Activated effector memory CD4-positive, alpha-beta T cell treated with Interleukin-2 at 50 U/mL for 16 hours (primary cell): ENCODE results near the gene HIF3A.
"Not testable (repeated sequence)": the region's sequence is repeated elsewhere in the genome, so short reads cannot be mapped to it uniquely, and the experiment has no call there.

Source experiments
- DNase-seq: peaks from one replicate; pipeline ENCODE4 v3.0.0-alpha.2; 2020

The HIF3A gene

DNA sequence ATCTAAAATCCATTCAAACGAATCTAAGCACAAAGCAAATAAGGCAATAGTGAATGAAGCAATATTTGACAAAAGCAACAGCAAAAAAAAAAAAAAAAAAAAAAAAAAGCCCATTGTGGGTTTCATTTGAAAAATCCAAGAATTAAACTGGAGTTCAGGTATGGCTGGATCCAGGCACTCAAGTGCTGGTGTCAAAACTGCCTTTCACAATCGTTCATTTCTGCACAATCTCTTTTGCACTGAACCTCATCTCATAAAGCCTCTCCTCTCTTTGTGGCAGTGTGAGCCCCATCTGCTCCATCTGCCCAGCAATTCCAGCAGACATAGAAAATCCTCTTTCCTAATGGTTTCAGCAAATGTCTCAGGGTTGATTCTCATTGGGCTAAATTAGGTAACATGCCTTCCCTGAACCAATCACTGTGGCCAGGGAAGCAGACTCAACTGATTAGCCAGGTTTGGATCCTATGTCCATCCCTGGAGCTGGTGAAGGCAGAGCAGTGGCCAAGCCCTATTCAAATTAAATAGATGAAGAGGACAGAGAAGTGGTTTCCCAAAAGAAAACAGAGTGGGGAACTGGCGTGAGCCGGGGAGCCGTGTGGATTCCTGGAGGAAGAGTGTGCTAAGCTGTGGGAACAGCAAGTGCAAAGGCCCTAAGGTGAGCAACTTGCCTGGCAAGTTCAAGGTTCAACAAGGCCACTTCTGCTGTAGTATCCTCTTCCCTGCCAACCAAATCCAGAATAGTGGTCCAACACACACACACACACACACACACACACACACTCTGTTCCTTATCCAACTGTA, 1.2 kb upstream of the HIF3A start:
- DNase-seq: no peak

- no peak for DNase-seq
Observed at GRCh38 chr19:46296202-46296480, 701 bp upstream of the HIF3A start.

DNA sequence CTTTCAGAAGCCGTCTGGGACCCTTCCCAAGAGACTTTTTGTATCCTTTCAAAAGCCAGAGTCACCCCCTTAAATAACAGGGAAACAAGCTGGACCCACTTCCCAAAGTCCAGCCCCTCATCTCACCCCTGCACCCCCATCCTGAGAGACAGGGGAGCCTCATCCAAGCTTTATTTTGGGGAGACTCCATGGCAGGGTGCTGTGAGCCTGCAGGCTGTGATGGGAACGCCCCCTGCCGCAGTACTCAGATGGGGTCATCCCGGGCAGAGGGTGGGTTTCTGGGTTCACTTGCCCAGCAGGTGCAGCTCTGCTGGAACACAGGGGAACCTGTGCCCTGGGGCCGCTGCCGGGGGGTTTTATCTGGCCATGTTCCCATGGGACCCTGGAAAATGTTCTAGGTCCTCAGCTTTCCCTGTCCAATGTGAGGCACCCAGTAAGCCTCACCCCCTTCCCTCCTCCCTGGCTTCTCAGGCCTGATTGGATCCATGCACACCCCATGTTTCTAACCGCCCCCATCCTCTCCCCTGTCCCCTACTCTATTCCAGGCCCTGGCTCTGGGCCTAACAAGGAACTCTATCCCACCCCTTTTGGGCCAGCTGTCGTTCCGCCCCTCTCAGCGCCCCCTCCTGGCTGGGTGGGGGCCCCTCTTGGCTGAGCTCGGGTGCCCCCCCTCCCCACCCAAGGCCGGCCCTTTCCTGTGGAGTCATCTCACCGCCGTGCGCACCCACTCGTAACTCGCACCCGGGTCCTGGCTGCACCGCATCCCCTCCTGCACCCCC, 1.0 kb downstream of the HIF3A start:
- no peak for DNase-seq

DNA sequence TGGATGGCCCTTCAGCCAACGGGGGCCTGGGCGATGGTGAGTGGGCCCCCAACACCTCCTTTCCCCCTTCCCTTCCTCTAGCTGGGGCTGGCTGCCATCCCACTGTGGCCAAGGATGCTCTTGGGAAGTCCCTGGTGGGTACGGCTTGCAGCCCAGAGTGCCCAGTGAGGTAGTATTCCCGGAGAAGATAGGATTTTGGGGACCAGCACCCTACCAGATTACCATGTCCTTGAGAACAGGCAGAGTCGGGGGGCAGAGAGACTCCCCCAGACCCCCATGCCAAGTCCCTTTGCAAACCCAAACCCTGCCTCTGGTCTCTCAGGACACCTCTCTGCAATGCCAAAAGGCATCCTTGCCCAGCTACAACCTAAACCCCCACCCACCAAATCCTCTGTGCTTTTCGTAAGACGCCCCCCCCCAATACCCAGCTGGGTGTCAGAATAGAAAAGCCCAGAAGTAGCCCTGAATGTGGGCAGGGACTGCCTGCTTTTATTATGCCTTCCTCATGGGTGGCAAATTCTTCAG, 1.7 kb downstream of the HIF3A start:
- DNase-seq: no peak

GRCh38 chr19:46299004-46299509, 2.2 kb downstream of the HIF3A start:
- no peak for DNase-seq

- no peak for DNase-seq
Observed at GRCh38 chr19:46299695-46300094, 2.9 kb downstream of the HIF3A start.

DNA sequence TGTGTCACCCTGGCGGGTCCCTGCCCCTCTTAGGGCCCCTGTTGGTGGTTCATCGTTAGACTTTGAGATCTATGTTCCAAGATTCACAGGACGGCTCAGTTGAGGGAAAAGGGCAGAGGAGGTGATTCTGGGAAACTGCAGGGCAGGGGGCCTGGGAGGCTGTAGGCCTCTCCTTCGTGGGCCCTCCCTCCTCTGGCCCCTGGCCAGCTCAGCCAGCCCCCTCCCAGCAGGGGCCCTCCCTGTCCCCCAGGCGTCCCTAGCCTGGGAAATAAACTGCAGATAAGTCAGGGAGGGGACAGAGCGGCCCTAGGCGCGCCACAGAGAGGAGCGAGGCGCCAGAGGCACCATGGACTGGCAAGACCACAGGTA, 6.5 kb downstream of the HIF3A start:
- no peak for DNase-seq

- no peak for DNase-seq
Observed at GRCh38 chr19:46303691-46304397, 7.0 kb downstream of the HIF3A start.

GRCh38 chr19:46306501-46306900, 9.7 kb downstream of the HIF3A start:
- DNase-seq: no peak

DNA sequence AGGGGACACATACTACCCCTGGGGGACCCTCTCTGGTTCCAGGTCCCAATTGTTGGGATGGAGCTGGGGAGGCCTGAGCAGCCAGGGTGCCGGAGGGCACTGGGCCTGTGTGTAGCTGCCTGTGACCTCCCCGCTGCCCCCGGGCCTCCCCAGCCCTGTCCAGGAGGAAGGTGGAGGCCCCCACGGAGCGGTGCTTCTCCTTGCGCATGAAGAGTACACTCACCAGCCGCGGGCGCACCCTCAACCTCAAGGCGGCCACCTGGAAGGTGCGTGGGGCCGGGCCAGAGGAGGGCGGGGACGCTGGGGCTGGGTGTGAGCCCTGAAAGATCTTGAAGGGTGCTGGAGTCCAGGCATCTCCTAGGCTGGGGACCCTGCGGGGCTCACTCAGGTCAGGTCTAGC, 11.7 kb downstream of the HIF3A start:
- DNase-seq: no peak

- DNase-seq: no peak
Observed at GRCh38 chr19:46309056-46309455, 12.2 kb downstream of the HIF3A start.

DNA sequence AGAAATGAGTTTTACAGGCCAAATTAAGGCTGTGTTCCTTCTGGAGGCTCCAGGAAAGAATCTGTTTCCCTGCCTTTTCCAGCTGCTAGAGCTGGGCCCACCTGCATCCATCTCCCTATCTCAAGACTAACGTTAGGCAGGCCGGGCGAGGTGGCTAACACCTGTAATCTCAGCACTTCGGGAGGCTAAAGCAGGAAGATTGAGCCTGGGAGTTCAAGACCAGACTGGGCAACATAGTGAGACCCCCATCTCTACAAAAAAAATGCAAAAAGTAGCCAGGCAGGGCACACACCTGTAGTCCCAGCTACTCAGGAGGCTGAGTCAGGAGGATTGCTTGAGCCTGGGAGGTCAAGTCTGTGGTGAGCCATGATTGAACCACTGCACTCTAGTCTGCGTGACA, 14.6 kb downstream of the HIF3A start:
- DNase-seq: no peak

GRCh38 chr19:46313540-46314469, 17.0 kb downstream of the HIF3A start:
- DNase-seq: not testable (repeated sequence)

DNA sequence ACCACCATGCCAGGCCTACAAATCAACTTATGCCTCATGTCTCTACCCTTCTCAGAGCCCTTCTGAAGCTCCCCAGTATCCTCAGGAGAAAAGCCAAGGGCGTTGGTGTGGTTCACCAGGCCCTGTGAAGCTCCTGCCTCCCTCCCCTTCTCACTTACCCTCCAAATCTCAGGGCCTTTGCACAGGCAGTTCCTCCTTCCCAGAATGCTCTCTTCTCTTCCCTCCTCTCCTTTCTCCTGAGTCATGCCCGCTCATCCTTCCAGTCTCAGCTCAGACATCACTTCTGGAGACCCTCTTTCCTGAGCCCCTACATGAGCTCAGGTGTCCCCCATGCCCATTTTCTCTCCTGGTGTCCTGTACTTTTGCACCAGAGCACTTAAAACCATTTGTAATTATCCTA, 20.5 kb downstream of the HIF3A start:
- no peak for DNase-seq

- no peak for DNase-seq
Observed at GRCh38 chr19:46319613-46320012, 22.8 kb downstream of the HIF3A start.

- DNase-seq: no peak
Observed at GRCh38 chr19:46320559-46320958, 23.7 kb downstream of the HIF3A start.

DNA sequence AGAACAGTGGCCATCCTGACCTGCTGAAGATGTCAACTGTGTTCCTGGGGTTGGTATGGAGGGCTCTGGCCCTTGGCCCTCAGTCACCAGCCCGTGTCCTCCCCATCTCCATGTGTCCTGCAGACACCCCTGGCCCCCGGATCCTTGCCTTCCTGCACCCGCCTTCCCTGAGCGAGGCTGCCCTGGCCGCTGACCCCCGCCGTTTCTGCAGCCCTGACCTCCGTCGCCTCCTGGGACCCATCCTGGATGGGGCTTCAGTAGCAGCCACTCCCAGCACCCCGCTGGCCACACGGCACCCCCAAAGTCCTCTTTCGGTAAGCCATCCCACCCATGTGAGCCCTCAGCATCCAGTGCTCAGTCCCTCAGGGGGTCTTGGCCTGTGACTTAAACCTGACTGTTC, 24.8 kb downstream of the HIF3A start:
- no peak for DNase-seq

DNA sequence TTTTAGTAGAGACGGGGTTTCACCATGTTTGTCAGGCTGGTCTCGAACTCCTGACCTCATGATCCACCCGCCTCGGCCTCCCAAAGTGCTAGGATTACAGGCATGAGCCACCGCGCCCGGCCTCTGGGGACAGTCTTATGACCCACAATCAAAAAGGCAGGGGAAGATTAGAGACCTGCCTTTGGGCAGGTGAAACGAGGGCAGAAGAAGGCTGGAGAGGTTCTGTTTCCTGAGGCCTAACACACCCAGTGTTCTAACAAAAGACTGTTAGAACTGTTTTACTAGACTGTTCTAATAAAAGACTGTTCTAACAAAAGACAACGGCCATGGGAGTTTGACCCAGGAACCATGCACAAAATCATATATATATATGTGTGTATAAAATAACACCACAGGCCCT, 26.4 kb downstream of the HIF3A start:
- DNase-seq: not testable (repeated sequence)

DNA sequence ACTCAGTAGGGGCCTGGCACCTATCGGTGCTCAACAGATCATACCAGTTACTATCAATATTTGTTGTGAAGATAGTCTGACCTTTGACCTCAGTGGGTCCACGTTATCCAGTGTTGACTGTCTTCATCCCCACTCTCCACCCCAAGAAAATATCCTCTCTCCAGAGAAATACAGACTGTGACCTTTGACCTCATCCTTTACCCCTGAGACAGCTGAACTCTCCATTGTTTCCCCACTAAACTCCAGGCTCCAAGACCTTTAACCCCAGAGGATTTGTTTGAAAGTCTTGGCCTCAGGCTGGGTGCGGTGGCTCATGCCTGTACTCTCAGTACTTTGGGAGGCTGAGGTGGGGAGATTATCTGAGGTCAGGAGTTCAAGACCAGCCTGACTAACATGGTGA, 27.4 kb downstream of the HIF3A start:
- no peak for DNase-seq

DNA sequence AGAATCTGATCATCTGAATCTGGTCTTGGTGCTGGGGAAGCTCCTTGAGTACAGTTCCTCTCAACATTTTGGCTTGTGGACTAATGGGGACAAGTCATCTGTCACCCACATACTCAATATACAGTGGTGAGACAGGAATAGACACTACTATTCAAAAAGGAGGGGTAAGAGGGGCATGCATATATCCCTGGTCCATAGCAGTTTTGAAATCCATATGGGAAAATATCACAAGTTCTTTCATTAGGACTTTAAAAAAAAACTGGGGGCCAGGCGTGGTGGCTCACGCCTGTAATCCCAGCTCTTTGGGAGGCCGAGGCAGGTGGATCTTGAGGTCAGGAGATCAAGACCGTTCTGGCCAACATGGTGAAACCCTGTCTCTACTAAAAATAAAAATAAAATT, 29.8 kb downstream of the HIF3A start:
- DNase-seq: no peak

DNA sequence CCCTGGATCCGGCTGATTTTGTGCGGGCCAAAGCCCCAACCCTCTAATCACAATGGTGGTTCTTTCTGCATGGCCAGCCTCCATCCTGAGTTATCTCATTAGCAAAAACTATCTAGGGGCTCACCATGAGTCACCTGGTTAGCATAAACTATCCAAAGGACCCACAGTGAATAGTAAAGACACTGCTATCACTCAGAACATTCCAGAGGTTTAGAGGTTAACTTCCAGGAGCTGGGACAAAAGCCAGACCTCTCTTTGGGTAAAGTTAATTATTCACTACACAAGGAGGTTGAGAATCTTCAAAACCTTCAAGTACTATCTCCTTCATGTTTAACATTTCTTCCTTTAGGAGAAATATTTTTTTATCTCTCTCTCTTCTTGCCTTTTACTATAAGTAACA, 31.2 kb downstream of the HIF3A start:
- no peak for DNase-seq

GRCh38 chr19:46330319-46330918, 33.6 kb downstream of the HIF3A start:
- DNase-seq: no peak
